ENCODE data around the gene VEZF1.

The VEZF1 gene

DNA sequence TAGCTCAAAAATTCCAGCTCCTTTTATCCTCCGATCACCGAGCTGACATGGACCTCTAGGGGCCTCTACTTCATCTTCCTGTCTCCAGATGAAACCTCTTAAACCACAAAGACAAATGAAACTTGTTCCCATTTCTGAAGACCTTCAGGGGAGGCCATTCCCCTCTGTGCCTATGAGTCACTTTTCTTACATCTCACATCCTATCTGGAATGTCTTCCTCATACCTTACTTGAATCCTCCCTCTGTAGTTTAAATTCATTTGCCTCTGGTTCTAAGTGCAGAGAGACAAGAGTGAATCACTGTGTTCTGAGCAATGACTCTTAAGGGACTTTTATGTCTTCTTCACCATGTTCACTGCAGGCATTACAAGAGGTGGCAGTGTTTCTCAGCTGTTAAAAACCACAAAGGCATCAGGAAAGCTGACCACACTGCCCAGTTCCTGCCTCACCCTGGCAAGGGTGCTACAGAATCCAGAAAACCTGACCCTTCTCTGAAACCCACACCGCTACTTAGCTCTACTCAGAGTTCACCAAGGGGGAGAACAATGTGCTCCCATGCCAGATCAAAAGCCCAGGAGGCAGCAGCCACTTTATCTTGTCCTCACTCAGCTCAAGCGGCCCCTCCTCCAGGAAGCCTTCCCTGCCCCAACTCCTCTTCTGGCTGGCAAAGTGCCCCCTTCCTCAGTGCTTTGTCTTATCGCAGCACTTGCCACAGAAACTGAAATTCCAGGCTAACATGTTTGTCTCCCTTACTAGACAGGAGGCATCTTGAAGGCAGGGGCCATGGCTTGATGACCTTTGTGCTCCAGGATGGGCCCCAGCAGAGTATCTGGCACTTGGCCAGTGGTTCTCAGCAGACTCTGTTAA lies 39.3 kb downstream of the VEZF1 start:
- no peak for DNase-seq

DNA sequence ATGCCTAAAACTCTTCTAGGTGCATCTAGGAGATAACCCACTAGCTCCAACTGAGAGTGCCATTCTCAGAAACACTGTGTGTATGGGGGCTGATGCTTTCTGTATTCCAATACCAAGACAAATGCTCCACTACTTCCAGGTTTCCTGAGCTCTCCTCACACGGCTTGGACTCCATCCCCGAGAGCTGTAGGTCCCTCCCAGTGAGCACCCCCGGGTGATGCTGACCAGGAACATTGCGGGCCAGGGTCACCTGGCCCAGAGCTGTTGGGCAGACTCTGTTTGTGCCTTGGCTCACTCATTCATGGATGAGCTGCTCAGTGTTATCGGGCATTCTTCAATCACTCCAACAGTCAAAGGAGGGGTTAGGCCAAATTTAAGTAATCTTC lies 39.9 kb downstream of the VEZF1 start:
- no peak for DNase-seq

DNA sequence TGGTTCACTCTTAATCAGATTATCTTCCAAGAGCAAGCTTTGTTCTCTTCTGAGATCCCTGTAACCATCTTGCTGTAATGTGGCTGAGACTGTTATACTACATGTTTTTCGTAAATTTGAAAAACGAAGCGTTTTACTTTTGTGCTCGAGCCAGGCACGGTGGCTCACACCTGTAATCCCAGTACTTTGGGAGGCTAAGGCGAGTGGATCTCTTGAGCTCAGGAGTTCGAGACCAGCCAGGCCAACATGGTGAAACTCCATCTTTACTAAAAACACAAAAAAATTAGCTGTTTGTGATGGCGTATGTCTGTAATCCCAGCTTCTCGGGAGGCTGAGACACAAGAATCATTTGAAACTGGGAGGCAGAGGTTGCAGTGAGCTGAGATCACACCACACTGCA lies 40.7 kb downstream of the VEZF1 start:
- DNase-seq = no peak

DNA sequence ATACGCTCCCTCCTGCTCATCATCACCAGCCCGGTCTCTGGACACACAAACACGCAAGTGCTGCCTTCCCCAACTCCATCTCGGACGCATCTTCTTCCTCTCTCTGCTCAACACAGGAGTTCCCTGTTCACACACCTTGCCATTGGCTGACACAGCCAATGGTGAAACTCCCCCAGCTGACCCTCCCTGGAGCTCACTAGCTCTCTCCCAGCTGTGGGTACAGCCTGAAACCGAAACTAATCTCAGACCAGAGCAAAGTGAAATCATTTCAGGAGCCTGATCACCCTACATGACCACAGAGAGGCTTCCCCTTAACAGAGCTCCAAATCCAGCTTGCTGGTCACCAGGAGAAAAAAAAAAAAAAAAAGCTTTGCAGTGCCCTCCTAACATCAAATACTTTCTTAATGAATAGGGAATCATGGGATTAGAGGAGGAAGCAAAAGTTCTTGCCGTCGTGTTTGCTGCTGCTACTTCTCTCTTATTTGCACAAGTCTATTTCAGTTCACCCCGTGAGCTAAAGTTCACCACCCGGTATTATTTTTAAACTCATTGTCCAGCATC lies 41.2 kb downstream of the VEZF1 start:
- DNase-seq = no peak

DNA sequence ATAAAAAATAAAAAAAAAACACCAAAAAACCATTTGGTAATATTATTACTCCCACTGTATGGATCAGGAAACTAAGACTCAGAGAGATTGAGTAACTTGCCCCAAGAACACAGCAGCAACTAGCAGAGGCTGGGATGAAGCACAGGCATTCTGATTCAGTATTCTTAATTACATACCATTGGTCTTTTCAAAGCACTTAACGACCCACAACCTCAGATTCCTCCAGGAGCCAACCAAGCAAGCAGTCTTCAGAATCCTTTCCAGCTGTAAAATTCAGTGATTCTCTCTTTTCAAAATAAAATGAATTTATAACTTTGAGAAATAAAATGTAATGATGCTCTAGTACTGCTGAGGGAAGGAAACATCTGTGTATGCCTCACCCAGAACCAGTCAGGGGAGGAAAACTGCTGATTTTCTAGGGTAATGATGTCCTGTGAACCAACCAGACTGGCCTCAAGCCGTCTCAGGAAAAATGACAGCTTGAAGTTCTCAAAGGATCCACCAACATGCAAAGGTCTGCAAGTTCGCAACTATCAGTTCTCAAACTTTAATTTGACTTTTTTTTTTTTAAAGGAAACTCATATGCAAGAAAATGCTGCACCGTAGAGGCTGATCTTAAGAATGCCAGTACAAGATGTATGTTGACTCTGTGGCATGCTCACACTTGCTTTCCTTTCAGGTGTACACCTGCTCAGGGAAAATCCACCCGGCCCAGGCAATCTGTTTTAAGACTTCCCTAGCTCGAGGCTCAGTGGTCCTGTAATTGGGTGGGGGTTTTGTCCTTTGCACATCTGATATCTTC lies 41.9 kb downstream of the VEZF1 start:
- DNase-seq = no peak

DNA sequence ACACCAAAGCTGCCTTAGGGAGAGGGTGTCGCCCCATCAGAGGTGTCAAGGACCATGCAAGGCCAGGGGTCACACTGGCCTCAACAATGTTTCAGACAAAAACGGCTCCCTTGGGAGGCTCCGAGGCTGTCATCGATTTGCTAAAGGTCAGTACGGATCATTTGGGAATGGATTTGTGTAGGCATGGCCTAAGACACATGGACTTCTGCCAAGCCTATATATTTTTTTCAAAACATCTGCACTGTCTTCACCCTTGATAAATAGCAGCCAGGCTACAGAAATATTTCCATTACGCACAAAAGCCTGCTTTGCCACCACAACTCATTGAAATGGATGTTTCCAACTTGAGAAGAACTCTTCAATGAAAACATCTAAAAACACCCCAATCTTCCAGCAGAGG lies 43.1 kb downstream of the VEZF1 start:
- DNase-seq = no peak

DNA sequence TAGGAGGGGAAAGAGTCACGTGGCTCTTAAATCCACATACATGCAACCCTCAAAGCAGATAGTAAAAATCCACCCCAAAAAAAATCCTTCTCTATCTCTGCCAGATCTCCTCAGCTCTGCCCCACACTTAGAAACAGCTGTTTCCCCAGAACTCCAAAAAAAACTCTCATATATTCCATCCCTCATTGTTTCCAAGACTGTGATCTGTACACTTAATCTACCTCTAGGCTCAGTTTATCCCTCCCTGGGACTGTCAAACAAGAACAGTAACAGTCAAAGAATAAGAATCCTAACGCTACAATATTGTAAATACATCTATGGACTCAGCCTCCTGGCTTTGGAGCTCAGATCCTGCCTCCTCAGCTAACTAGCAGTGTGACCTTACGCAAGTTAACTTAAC lies 44.4 kb downstream of the VEZF1 start:
- DNase-seq = no peak

DNA sequence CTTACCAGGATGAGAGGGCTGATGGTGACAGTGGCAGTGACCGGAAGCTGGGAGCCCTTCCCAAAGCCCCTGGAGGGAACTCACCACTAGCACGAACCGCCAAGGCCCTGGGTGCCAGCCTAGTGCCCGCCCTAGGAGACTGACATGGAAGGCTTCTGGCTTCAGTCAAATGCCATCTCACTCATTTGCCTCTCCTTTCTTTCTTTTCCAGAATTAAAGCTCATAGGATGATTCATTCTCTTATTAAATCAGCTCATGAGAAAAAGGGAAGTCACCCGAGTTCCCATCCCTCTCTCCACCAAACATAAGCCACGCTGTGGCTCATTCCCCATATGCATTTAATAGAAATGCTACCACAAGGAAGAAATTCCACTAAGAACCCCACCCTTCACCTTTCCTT lies 44.9 kb downstream of the VEZF1 start:
- no peak for DNase-seq

DNA sequence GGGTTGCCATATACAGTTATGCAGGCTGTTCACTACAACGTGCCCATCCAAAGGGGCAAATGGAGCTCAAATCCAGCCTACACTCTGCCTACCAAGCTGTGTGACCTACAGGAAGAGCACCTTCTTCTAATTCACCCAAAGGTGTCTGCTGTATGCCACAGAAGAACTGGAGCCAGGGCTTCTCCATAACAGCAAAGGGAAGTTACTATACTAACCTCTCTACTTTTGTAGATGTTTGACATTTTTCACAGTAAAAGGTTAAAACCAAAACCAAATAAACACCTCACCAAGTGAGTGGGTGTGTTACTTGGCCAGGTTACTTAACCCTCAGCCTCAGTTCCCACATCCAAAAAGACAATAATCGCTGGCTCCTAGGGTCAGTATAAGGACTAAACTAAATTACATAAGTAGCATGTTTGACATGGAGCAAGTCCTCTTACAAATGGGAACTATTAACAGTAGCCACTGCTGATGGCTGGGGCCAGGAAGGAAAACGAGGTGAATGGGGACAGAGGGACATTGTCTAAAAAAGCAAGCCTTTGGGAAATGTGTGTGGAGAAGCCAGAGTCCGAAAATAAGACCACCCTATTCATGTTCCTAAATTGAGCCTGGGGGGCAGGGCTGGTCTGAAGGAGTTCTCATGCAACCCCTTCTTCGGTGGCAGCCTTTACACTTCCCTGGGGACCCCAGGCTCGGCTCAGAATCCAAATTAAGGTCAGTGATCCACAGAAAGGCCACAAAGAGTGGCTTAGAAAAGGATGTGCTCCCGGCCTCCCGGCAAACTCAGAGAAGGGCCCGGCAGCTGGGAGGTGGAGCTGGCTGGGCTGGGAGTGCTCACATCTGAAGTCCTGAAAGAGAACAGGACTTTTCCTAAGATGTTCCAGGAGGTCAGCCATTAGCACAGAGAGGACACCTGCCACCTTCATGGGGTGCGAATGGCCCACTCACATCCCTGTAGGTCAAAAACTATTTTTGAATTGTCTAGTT lies 46.4 kb downstream of the VEZF1 start:
- no peak for DNase-seq

DNA sequence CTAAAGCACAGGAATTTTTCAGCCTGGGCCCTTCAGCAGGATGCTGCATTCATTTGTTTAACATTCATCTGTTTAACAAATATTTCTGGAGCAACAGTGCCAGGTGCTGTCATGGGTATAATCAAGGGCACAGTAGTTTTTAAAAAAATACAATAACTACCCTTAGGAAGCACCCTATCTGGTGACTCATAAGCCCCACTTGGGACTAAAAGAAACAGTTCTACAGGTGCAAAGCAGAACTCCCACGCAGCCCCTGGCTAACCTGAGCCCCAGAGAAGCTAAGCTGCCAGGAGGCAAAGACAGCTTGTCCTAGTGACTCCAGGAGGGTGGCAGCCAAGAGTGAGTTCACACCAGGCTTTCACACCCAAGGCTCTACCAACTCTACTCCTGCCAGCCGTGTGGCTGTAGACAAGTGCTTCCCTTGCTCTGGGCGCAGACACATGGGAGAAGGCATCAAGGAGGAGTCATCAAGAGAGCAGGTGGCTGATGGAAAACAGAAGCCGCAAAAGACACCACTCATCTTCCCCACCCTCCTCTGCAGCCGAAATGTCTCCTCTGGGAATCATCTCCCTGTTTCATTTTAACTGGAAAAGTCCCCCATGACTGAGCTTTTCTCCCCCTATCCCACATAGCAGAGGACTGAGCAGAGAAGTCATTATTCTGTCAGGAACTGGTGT lies 47.3 kb downstream of the VEZF1 start:
- DNase-seq = no peak

DNA sequence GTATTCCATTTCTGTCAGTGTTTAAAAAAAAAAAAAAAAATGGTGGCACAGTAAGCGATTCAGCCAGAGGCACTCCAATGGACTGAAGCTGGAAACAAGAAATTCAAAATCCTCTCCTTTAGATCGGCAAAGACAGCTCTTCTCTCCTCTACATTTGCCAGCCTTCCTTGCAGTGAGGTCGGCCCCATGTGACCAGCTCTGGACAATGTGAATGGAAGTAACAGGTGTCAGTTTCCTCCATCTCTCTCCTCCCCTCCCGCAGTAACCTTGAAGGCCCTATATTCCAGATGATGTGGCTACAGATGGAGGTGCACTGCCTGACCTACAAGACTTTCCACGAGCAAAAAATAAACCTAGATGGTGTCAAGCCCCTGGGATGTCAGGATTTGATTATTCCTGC lies 47.8 kb downstream of the VEZF1 start:
- no peak for DNase-seq

DNA sequence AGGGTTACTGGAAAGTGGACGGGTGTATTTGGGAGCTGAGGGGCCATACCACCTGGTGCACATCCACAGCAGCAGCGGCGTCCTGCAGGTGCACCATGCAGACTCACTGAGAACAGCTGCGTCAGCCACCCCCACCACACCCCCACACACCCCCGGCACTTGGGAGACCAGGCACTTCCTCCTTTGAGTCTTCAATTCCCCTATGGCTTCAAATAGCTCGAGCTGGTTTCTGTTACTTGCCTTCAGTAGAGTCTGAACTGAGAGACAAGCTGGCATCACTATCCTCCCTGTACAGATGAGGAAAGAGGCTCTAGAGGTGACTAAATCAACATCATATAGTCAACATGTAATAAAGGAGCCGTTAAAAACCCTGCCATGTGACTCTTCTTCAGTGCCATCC lies 48.3 kb downstream of the VEZF1 start:
- no peak for DNase-seq

DNA sequence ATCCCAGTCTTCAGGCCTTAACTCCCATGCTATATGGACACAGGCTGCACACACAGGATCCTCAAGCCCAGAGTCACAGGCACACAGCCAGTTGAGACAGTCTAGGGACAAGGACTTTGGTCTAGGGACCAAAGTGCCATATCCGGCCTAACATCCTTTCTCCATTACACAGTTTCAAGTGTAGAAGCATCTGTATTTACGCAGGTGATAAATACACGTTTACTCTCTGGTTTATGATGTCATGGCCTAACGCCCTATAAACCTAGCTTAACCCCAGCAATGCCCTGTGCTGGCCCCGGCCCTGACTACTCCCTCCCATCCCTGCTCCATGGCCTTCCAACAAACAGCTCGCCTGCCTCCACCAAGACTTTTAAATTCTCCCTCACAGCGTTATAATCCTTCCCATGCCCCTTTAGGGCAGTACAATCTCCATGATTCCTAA lies 50.0 kb downstream of the VEZF1 start:
- DNase-seq = no peak

DNA sequence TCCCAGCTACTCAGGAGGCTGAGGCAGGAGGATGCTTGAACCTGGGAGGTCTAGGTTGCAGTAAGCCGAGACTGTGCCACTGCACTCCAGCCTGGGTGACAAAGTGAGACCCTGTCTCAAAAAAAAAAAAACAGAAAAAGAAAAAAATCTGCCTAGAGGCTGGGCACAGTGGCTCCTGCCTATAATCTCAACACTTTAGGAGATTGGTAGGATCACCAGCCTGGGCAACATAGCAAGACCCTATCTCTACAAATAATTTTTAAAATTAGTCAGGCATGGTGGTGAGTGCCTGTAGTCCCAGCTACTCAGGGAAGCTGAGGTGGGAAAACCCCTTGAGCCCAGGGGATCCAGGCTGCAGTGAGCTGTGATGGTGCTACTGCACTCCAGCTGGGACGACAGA lies 50.6 kb downstream of the VEZF1 start:
- DNase-seq = no peak

DNA sequence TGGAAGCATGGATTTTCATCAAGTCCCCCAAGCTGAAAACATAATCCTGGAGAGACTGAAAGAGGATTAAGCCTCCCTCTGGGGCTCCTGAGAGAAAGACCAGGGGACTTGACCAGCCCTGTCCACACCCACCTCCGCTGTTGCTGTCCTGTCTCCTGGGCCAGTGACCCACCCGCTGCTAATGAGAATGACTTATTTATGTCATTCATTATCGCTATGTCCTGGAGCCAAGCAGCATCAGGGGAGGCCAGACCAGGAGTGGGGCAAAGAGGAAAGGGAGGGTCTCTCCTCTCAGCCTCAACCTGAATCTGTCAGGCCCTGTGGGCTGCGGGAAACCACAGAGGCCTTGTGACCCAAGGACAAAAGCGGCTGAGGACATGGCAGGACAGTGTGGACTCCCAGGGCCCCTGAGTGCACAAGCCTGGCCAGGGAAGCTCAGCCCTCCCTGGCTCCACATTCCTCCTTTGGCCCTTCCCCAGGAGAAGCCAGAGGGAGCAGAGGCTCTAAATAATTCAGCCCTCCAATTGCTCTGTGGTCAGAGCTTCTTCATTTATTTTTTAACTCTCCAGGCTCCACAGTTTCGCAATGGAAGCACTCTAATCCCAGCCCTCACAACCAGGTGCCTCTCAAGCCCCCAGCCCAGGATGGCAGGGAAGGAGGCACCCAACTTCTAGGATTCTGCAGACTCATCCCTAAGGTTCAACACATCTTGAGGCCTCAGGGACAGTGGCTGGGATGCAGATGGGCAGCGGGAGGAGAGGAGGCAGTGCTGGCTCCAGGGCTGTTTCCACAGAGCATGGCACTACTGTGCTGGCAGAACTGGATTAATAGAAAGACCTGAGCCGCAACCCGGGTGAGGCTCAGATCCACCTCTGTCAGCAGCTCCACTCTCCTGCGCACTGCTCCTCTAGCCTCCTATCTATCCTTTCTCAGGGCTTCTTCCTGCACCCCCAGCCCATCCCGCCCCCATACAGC lies 51.9 kb downstream of the VEZF1 start:
- DNase-seq = no peak

DNA sequence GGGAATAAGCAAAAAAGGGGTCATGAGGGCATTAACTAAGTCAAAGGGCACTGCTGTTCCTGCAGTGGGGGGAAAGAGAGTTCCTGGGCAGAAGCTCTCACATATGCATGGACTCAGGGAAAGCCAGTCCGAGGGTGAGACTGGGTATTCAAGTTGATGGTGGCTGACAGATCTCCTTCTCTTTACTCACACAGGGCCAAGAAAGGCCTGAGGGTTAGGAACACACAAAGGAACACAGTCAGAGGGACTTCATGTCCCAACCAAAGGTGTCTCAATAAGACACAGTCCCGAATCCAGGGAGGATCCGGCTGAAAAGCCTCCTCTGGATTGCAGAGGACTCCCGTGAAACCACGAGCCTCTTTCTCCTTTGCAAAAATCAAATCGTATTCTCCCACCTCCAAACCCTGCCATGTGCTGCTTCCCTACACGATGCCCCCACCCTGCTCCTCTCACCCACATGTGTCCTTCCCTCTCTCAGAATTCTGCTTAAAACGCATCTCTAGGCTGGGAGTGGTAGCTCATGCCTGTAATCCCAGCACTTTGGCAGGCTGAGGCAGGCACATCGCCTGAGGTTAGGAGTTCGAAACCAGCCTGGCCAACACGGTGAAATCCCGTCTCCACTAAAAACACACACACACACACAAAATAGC lies 56.4 kb downstream of the VEZF1 start:
- DNase-seq = no peak

DNA sequence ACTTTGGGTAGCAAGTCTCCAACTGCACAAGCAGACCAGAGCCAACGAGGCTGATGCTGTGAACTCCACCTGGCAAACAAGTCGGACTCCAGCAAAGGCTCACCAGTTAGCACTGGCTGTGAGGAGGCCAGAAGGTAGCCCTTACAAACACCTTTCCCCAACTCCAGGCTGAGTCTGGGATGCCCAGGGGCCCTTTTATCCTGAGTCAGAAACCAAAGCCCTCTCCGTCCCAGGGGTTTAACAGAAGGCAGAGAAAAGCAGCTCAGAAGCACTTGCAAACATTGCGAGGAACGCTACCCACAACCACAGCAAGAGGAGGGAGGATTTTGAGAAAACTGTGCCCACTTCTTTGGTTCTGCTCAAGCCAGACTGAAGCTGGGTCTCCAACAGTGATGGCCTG lies 57.8 kb downstream of the VEZF1 start:
- DNase-seq = no peak

DNA sequence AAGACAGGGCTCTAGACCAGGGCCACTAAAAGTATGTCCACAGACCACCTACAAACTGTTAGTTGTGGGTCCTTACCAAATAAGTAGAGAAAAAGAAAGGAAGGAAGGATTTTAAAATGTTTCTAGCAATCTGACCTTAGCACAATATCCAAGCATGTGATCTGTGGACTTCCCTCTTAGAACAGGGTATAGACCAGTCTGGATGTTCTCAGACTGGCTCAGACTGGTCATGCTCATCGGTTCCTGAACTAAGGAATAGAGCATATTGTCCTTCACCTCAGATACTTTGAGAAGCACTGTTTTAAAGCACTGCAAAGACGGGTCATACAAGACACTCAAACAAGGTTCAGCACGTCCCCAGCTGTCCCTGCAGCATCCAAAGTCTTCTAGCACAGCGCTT lies 58.7 kb downstream of the VEZF1 start:
- DNase-seq = no peak

DNA sequence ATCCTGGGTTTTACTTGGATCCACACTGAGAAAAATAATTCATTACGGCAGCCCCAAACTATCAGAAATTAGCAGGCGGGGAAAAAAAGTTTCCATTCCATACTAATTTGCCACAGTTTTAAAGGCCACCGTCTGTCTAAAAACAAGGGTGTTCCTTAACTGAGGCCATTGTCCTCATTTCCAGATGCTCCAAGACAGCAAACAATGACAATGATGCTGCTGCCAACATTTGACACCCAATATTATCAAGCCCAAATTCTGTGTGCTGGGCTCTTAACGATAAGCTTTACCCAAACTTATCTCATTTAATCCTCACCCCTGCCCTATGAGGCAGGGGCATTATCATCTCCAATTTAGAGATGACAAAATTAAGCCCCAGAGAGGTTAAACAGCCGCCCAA lies 59.1 kb downstream of the VEZF1 start:
- DNase-seq = no peak

DNA sequence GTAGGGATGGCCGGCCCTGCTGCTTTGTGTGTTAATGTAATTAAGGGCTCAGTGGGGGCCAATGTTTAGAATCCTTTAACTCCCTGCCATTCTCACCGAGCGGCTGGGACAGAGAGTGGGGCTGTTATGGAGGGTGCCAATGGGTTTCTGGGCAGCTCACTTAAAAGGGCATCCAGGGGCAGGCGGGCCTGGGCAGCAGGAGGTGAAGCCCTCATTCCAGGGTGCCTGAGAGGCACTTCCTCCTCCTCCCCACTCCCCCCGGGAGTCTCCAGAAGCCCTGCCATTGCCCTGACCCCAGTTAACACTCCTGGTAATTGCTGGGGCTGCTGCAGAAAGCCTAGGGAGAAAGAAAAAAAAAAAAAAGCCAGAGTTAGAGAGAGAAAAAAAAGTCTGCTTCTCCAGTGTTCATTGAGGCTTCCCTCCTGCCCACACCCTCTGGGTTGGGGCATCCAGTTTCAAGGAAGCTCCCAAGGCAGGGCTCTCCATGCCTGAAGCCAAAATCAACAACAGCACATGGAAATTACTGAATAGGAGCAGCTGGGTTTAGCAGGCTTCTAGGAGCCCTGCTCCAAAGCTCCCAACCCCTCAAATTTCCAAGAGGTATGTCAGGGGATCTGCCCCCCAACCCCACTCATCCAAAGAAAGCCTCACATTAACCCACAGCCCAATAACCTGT lies 60.9 kb downstream of the VEZF1 start:
- DNase-seq = no peak
